ENCODE data around the gene RPL3. TPM values are rescaled to one million over a fixed set of nuclear protein-coding genes. Genes with fewer than 3 reads are reported as not detected.

Gene RPL3
- total and polyA plus RNA-seq, 2 of the 4 experiments (the other 2 are of a cell fraction), result 2,871 to 3,312 TPM

DNA sequence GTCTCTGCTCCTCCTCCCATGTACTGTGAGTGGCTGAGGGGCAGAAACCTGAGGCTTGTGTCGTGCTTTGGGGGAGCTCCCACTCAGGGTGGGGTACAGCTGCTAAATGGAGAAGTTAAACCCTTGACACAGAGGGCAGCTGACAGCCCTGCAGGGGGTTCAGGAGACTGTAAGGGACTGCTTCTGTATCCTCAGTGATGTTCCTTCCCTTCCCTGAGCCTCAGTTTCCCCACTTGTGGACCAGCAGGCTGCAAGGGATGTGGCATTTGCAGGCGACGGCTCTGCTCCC, 46.0 kb upstream of the RPL3 start:
- H2AFZ ChIP-seq (replicated peaks; ENCODE audit: low read length, poor library complexity), result no peak overlapping the region

More for the DNA sequence above, 46.0 kb upstream of the RPL3 start:
- no peak overlapping the region for H3K14ac ChIP-seq (replicated peaks; ENCODE audit: low read depth, low read length)
- no peak overlapping the region for H3K4ac ChIP-seq (ENCODE audit: low read depth, low read length)
- H3K27me3 ChIP-seq (ENCODE audit: control insufficient read depth, insufficient read depth, low read length), result no peaks in the 10 kb centered on the region
- no CpG with 5 or more reads among the region's 3 CpGs for whole genome bisulfite sequencing, 2 experiments (ENCODE audit: extremely low coverage in 2 of 2, insufficient read length in 1 of 2)
- H4K8ac ChIP-seq (ENCODE audit: low read depth in 2 of 2, low read length in 2 of 2), result no peak overlapping the region
- ATAC-seq (ENCODE audit: low read depth), result no peak
- no peak overlapping the region for H2BK5ac ChIP-seq (ENCODE audit: low read depth, low read length, poor library complexity, severe bottlenecking)
- CTCF ChIA-PET, result no interaction called here
- H4K5ac ChIP-seq (ENCODE audit: low read depth, low read length), result no peak overlapping the region
- no peak overlapping the region for H3K9ac ChIP-seq (ENCODE audit: low read depth, low read length)
- no peaks in the 10 kb centered on the region for H3K9me3 ChIP-seq (ENCODE audit: control insufficient read depth, insufficient read depth, low read length)
- no peak overlapping the region for H2AK9ac ChIP-seq (replicated peaks; ENCODE audit: low read depth, low read length, poor library complexity)
- no peak overlapping the region for H3K27ac ChIP-seq (ENCODE audit: insufficient read depth, low read length)
- H2BK120ac ChIP-seq (ENCODE audit: low read depth, low read length), result no peak overlapping the region
- TF ChIP-seq, protein P1, sequence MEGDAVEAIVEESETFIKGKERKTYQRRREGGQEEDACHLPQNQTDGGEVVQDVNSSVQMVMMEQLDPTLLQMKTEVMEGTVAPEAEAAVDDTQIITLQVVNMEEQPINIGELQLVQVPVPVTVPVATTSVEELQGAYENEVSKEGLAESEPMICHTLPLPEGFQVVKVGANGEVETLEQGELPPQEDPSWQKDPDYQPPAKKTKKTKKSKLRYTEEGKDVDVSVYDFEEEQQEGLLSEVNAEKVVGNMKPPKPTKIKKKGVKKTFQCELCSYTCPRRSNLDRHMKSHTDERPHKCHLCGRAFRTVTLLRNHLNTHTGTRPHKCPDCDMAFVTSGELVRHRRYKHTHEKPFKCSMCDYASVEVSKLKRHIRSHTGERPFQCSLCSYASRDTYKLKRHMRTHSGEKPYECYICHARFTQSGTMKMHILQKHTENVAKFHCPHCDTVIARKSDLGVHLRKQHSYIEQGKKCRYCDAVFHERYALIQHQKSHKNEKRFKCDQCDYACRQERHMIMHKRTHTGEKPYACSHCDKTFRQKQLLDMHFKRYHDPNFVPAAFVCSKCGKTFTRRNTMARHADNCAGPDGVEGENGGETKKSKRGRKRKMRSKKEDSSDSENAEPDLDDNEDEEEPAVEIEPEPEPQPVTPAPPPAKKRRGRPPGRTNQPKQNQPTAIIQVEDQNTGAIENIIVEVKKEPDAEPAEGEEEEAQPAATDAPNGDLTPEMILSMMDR (conservative IDR thresholded peaks at IDR 0.05; ENCODE audit: low read depth, low read length), result no peak
- TF ChIP-seq BHLHE40 (IDR thresholded peaks at IDR 0.05; ENCODE audit: low read depth, low read length), result no peak
- no peak for TF ChIP-seq SMC3 (IDR thresholded peaks at IDR 0.05; ENCODE audit: low read depth, low read length)
- TF ChIP-seq, protein P2, sequence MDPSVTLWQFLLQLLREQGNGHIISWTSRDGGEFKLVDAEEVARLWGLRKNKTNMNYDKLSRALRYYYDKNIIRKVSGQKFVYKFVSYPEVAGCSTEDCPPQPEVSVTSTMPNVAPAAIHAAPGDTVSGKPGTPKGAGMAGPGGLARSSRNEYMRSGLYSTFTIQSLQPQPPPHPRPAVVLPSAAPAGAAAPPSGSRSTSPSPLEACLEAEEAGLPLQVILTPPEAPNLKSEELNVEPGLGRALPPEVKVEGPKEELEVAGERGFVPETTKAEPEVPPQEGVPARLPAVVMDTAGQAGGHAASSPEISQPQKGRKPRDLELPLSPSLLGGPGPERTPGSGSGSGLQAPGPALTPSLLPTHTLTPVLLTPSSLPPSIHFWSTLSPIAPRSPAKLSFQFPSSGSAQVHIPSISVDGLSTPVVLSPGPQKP (IDR thresholded peaks at IDR 0.05; ENCODE audit: borderline replicate concordance, low read depth, low read length), result no peak
- TF ChIP-seq POLR2A (IDR thresholded peaks at IDR 0.05; ENCODE audit: low read depth, low read length), result no peak
- TF ChIP-seq RCOR1 (IDR thresholded peaks at IDR 0.05; ENCODE audit: insufficient replicate concordance, low read length), result no peak
- TF ChIP-seq, protein P3, sequence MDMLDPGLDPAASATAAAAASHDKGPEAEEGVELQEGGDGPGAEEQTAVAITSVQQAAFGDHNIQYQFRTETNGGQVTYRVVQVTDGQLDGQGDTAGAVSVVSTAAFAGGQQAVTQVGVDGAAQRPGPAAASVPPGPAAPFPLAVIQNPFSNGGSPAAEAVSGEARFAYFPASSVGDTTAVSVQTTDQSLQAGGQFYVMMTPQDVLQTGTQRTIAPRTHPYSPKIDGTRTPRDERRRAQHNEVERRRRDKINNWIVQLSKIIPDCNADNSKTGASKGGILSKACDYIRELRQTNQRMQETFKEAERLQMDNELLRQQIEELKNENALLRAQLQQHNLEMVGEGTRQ (IDR thresholded peaks at IDR 0.05; ENCODE audit: low read depth, low read length), result no peak
- no peak overlapping the region for H2AK5ac ChIP-seq (ENCODE audit: low read depth, low read length)
- peaks cover 2% of the 10 kb centered on the region; the same call in 1 of the 2 replicates for H3K36me3 ChIP-seq (ENCODE audit: control insufficient read depth, insufficient read depth, low read length)
- no peak overlapping the region for H3K4me3 ChIP-seq (ENCODE audit: insufficient read depth, low read depth, low read length)
- H4K91ac ChIP-seq (ENCODE audit: insufficient read depth, low read depth, low read length), result no peak overlapping the region
- dilution Hi-C loops (cut with HindIII; ENCODE audit: low sequenced_read_pairs, unreplicated experiment) (no loop called here), intact Hi-C loops (cut with micrococcal nuclease) (no loop called here), in situ Hi-C loops (cut with MboI; ENCODE audit: low sequenced_read_pairs) (no loop called here)
- H3K23ac ChIP-seq (ENCODE audit: low read depth, low read length), result no peak overlapping the region
- no peak overlapping the region for H3K18ac ChIP-seq (ENCODE audit: low read depth, low read length)
- POLR2A ChIA-PET (ENCODE audit: unreplicated experiment), result no interaction called here
- H2BK20ac ChIP-seq (ENCODE audit: low read depth, low read length), result no peak overlapping the region
- H3K4me1 ChIP-seq (ENCODE audit: control insufficient read depth, insufficient read depth, low read length), result peaks cover 8% of the 10 kb centered on the region; the same call in 1 of the 2 replicates
- no peak overlapping the region for H2BK15ac ChIP-seq (ENCODE audit: low read depth, low read length)
- BruUV-seq (replicated peaks), result no TSS peak
- no peak for DNase-seq
- H3K79me1 ChIP-seq (ENCODE audit: low read depth in 1 of 2, low read length in 2 of 2), result peaks cover 0 to 21% of the 10 kb centered on the region in 2 experiments; a peak in 3 of 4 replicates
- H3K4me2 ChIP-seq (ENCODE audit: low read depth, low read length), result no peak overlapping the region
- H3K9me1 ChIP-seq (ENCODE audit: insufficient read depth, low read length), result peaks cover 4% of the 10 kb centered on the region; the same call in 1 of the 2 replicates
- H3K56ac ChIP-seq (ENCODE audit: extremely low read depth, insufficient read depth, low read length), result no peak overlapping the region
- H4K20me1 ChIP-seq (ENCODE audit: insufficient read depth, low read length), result peaks cover 11% of the 10 kb centered on the region

Measured in IMR-90 (cell line).